DOHH2 (cell line): ENCODE data around the gene SLC44A5.

ENCODE experiments used
- H3F3A ChIP-seq: fragments of 200-600 bp; sonication (generic), shearing (Covaris generic); 2 replicates; pipeline ENCODE4 v1.6.0; 2016; ENCODE audit warnings: antibody characterized with exemption, mild to moderate bottlenecking; ENCODE audit not compliant: control insufficient read depth, insufficient read depth
- H3K27ac ChIP-seq: fragments of 200-600 bp; sonication (generic); 2 replicates; pipeline ENCODE4 v1.5.1; 2014; ENCODE audit warnings: low read depth, mild to moderate bottlenecking, low read length, moderate library complexity
- H3K27me3 ChIP-seq: fragments of 200-600 bp; sonication (generic); 2 replicates; pipeline ENCODE4 v1.6.1; 2014; ENCODE audit warnings: mild to moderate bottlenecking, low read length, mixed read lengths; ENCODE audit not compliant: control insufficient read depth
- H3K36me3 ChIP-seq: fragments of 200-600 bp; sonication (generic); 2 replicates; pipeline ENCODE4 v1.6.1; 2014; ENCODE audit warnings: mild to moderate bottlenecking, low read length, moderate library complexity, mixed read lengths; ENCODE audit not compliant: control insufficient read depth
- H3K4me1 ChIP-seq: fragments of 200-600 bp; sonication (generic); 2 replicates; pipeline ENCODE4 v1.6.1; 2014; ENCODE audit warnings: mild to moderate bottlenecking, low read length, mixed read lengths; ENCODE audit not compliant: control insufficient read depth
- H3K4me2 ChIP-seq: fragments of 200-600 bp; sonication (generic); 2 replicates; pipeline ENCODE4 v1.6.0; 2014; ENCODE audit warnings: mild to moderate bottlenecking, low read length, moderate library complexity
- H3K4me3 ChIP-seq: fragments of 200-600 bp; sonication (generic); 2 replicates; pipeline ENCODE4 v1.5.1; 2014; ENCODE audit warnings: mild to moderate bottlenecking, low read length, mixed read lengths
- H3K79me2 ChIP-seq: fragments of 200-600 bp; sonication (generic); 2 replicates; pipeline ENCODE4 v1.6.1; 2014; ENCODE audit warnings: mild to moderate bottlenecking, low read length, mixed read lengths; ENCODE audit not compliant: control insufficient read depth
- H3K9me2 ChIP-seq: fragments of 200-600 bp; sonication (generic); replicated peaks from 2 replicates; pipeline ENCODE4 v1.6.1; 2014; ENCODE audit warnings: mild to moderate bottlenecking, low read length, mixed read lengths; ENCODE audit not compliant: control insufficient read depth
- H3K9me3 ChIP-seq: fragments of 200-600 bp; sonication (generic); 2 replicates; pipeline ENCODE4 v1.6.1; 2014; ENCODE audit warnings: antibody characterized with exemption, low read length, mixed read lengths; ENCODE audit not compliant: control insufficient read depth, insufficient read depth
- H4K20me1 ChIP-seq: fragments of 200-600 bp; sonication (generic); 2 replicates; pipeline ENCODE4 v1.6.0; 2014; ENCODE audit warnings: low read depth, mild to moderate bottlenecking, antibody characterized with exemption, low read length, moderate library complexity; ENCODE audit not compliant: control insufficient read depth, insufficient read depth
- EZH2phosphoT487 ChIP-seq: fragments of 200-600 bp; sonication (generic); IDR thresholded peaks from 2 replicates; pipeline ENCODE4 v1.6.1; 2017; ENCODE audit warnings: borderline replicate concordance, mild to moderate bottlenecking, antibody characterized with exemption, low read length, moderate library complexity, mixed read lengths
- TF ChIP-seq, protein P1 (sequence below): fragments of 200-600 bp; sonication (generic); IDR thresholded peaks from one replicate; pipeline ENCODE4 v1.5.1; 2014; ENCODE audit warnings: antibody characterized with exemption, mild to moderate bottlenecking, low read depth, low read length; ENCODE audit not compliant: poor library complexity, severe bottlenecking

SLC44A5 gene

DNA sequence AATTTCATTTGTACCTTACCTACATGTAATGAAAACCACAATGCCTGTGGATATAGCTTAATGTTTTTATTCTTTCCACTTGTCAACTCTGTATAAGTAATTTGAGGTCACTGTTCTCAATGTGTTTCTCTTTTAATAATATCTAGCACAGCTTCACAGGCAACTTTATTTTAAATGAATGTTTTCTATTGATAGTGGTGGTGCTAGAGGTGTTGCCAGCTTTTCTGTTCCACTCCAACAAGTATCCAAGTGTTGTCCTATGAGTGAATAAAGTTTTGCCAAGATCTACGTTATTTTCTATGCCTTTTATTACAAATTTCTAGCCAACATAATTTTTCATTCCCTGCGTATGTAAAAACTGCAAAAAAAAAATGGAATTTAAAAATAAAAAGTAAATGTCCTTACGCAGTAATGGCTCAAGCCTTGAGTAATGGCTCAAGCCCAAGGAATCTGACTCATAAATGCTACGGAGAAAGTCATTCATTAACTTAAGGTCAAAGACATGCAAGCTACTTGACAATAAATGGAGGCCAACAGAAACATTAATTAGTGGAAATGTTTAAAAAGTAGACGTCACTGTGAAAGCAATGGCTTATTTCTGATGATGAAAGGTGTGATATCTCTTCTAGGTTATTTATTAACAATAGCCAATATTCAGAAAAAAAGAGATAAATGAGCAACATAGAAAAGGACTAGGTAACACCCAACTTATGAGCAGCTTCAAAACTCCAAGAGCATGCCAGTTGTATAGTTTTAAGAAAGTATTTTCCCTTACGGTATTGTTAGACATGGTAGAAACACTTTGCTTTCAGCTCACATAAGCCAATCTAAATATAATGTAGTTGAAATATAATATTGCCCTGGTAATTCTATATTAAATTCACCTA is 71.4 kb downstream of the SLC44A5 start:
- TF ChIP-seq, protein P1, sequence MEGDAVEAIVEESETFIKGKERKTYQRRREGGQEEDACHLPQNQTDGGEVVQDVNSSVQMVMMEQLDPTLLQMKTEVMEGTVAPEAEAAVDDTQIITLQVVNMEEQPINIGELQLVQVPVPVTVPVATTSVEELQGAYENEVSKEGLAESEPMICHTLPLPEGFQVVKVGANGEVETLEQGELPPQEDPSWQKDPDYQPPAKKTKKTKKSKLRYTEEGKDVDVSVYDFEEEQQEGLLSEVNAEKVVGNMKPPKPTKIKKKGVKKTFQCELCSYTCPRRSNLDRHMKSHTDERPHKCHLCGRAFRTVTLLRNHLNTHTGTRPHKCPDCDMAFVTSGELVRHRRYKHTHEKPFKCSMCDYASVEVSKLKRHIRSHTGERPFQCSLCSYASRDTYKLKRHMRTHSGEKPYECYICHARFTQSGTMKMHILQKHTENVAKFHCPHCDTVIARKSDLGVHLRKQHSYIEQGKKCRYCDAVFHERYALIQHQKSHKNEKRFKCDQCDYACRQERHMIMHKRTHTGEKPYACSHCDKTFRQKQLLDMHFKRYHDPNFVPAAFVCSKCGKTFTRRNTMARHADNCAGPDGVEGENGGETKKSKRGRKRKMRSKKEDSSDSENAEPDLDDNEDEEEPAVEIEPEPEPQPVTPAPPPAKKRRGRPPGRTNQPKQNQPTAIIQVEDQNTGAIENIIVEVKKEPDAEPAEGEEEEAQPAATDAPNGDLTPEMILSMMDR = no peak
- no peak for TF ChIP-seq EZH2phosphoT487
- Histone ChIP-seq H3K4me3 (no peak overlapping the region), H3K9me2 (no peaks in the 10 kb centered on the region), H3K9me3 (no peaks in the 10 kb centered on the region), H3K27ac (no peak overlapping the region), H3K27me3 (no peaks in the 10 kb centered on the region), H3K4me2 (no peak overlapping the region), H3K36me3 (no peaks in the 10 kb centered on the region), H3F3A (no peaks in the 10 kb centered on the region), H4K20me1 (no peaks in the 10 kb centered on the region), H3K79me2 (no peaks in the 10 kb centered on the region), H3K4me1 (no peaks in the 10 kb centered on the region)

GRCh38 chr1:75533085-75533484 is 77.8 kb downstream of the SLC44A5 start:
- Histone ChIP-seq H3K4me2 (no peak overlapping the region), H3K27ac (no peak overlapping the region), H3K4me1 (no peaks in the 10 kb centered on the region), H3K27me3 (peaks cover 2% of the 10 kb centered on the region; the same call in 1 of the 2 replicates), H3K79me2 (no peaks in the 10 kb centered on the region), H3K36me3 (no peaks in the 10 kb centered on the region), H3K9me3 (no peaks in the 10 kb centered on the region), H3K9me2 (no peaks in the 10 kb centered on the region), H4K20me1 (no peaks in the 10 kb centered on the region), H3K4me3 (no peak overlapping the region), H3F3A (no peaks in the 10 kb centered on the region)
- TF ChIP-seq, protein P1 = no peak
- no peak for TF ChIP-seq EZH2phosphoT487

- Histone ChIP-seq H3K9me3 (no peaks in the 10 kb centered on the region), H4K20me1 (no peaks in the 10 kb centered on the region), H3K4me2 (no peak overlapping the region), H3K9me2 (no peaks in the 10 kb centered on the region), H3K4me1 (no peaks in the 10 kb centered on the region), H3K79me2 (no peaks in the 10 kb centered on the region), H3K36me3 (no peaks in the 10 kb centered on the region), H3K27me3 (peaks cover 2% of the 10 kb centered on the region; the same call in 1 of the 2 replicates), H3F3A (no peaks in the 10 kb centered on the region), H3K4me3 (no peak overlapping the region), H3K27ac (no peak overlapping the region)
- TF ChIP-seq EZH2phosphoT487 = no peak
- TF ChIP-seq, protein P1 = no peak
Observed at GRCh38 chr1:75531570-75531969, 79.3 kb downstream of the SLC44A5 start.
